Naive thymus-derived CD4-positive, alpha-beta T cell (primary cell): ENCODE measurements around the gene DLG4. TPM values are rescaled to one million over a fixed set of nuclear protein-coding genes. Genes with fewer than 3 reads are reported as not detected.

Experiments
- ATAC-seq: fragments of 150-1000 bp; cut with Tn5 transposase; 2 replicates; pipeline ENCODE4 v1.10.0; 2021; ENCODE audit warnings: mild to moderate bottlenecking, moderate library complexity
- CTCF ChIA-PET: fragments of 350-600 bp; sonication (Branson Sonifier 250); formaldehyde crosslinking; loops from one replicate; lab custom pipeline; 2021; ENCODE audit warnings: antibody characterized with exemption; lab: Charles Lee
- POLR2A ChIA-PET: fragments of 350-600 bp; sonication (Branson Sonifier 250); formaldehyde crosslinking; loops from one replicate; lab custom pipeline; 2021; ENCODE audit warnings: antibody characterized with exemption, inconsistent platforms; lab: Charles Lee
- DNase-seq, 9 donors: peaks; one replicate each; pipeline versions ENCODE4 v3.0.0 to v3.0.0-alpha.2; 2020 to 2022; ENCODE audit warnings: mixed read lengths in 1 of 9
- H3K27ac ChIP-seq: one replicate; pipeline ENCODE4 v1.7.0; 2013; ENCODE audit warnings: mild to moderate bottlenecking, low read depth, low read length, moderate library complexity
- H3K27me3 ChIP-seq, 2 donors: one replicate each; pipeline ENCODE4 v1.7.0; 2013; ENCODE audit warnings: low read length in 2 of 2, mild to moderate bottlenecking in 2 of 2, moderate library complexity in 2 of 2; ENCODE audit not compliant: control insufficient read depth in 2 of 2, insufficient read depth in 2 of 2
- H3K36me3 ChIP-seq, 3 experiments: 1 replicate in 2 of 3; 2 replicates in 1 of 3; pipeline ENCODE4 v1.7.0; 2013; ENCODE audit warnings: low read length in 3 of 3, mild to moderate bottlenecking in 3 of 3, moderate library complexity in 1 of 3; ENCODE audit not compliant: insufficient read depth in 3 of 3, control insufficient read depth in 2 of 3
- H3K4me1 ChIP-seq, 2 donors: one replicate each; pipeline ENCODE4 v1.7.0; 2013; ENCODE audit warnings: low read length in 2 of 2, mild to moderate bottlenecking in 2 of 2, moderate library complexity in 1 of 2; ENCODE audit not compliant: control insufficient read depth in 2 of 2, insufficient read depth in 2 of 2
- H3K4me3 ChIP-seq: 2 replicates; pipeline ENCODE4 v1.7.0; 2013; ENCODE audit warnings: mild to moderate bottlenecking, low read length
- H3K9me3 ChIP-seq, 3 experiments: 1 replicate in 2 of 3; 2 replicates in 1 of 3; pipeline ENCODE4 v1.7.0; 2013; ENCODE audit warnings: low read length in 3 of 3; ENCODE audit not compliant: control insufficient read depth in 2 of 3
- H3K27ac Mint-ChIP-seq, 9 donors: one replicate each; pipeline ENCODE4 v1.8.0; 2020 to 2022; ENCODE audit warnings: mixed read lengths in 9 of 9, mild to moderate bottlenecking in 8 of 9, moderate library complexity in 5 of 9, inconsistent platforms in 2 of 9
- H3K27me3 Mint-ChIP-seq, 5 donors: one replicate each; pipeline ENCODE4 v1.8.0; 2021 to 2022; ENCODE audit warnings: mixed read lengths in 5 of 5, mild to moderate bottlenecking in 1 of 5
- H3K36me3 Mint-ChIP-seq, 5 donors: one replicate each; pipeline ENCODE4 v1.8.0; 2020 to 2022; ENCODE audit warnings: mixed read lengths in 5 of 5, mild to moderate bottlenecking in 3 of 5, inconsistent platforms in 1 of 5
- H3K4me1 Mint-ChIP-seq, 7 donors: one replicate each; pipeline ENCODE4 v1.8.0; 2020 to 2022; ENCODE audit warnings: mixed read lengths in 7 of 7, mild to moderate bottlenecking in 3 of 7, inconsistent platforms in 1 of 7
- H3K4me3 Mint-ChIP-seq, 10 donors: one replicate each; pipeline ENCODE4 v1.8.0; 2020 to 2022; ENCODE audit warnings: mild to moderate bottlenecking in 10 of 10, mixed read lengths in 10 of 10, moderate library complexity in 6 of 10, inconsistent platforms in 2 of 10
- H3K9me3 Mint-ChIP-seq, 11 donors: one replicate each; pipeline ENCODE4 v1.8.0; 2020 to 2022; ENCODE audit warnings: mixed read lengths in 11 of 11, mild to moderate bottlenecking in 4 of 11, inconsistent platforms in 1 of 11, moderate library complexity in 1 of 11
- intact Hi-C, 2 donors: fragments of 100-400 bp; cut with micrococcal nuclease; formaldehyde crosslinking; loops; one replicate each; pipeline ENCODE4 v1.15.1; 2023
- polyA plus RNA-seq, 2 donors: library from polyadenylated mRNA; unstranded; fragments of 300-500 nt; fragmentation: Illumina TruSeq; gene quantifications; one replicate each; pipeline ENCODE4 v1.2.3, GENCODE V29; 2021
- total RNA-seq, 6 experiments: library from RNA in 5 of 6; stranded (reverse) in 5 of 6; gene quantifications; 1 replicate in 5 of 6; 2 replicates in 1 of 6; pipeline ENCODE4 v1.2.3 and lab custom pipeline; 2021 to 2026

Gene DLG4
- total and polyA plus RNA-seq, 7 experiments from 2014 or later, result 0.26 to 25.4 (median 11.4) TPM

DNA sequence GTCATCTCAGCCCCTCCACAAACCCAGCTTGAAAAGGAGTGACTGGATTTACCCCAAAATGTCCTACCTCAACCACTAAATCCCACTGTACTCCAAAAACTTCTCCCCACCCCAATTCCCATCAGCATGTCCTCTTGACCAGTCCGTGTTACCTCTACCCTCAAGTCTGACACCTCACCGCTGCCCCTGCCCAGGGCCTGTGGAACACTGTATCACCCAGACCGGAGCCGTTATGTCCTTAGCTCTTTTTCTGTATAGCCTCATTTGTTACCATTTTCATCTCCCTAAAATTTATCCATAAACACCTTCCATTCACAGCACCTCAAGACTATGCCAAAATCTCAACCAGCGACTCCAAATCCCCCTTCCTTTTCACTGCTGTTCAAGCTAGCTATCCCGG lies 17.2 kb upstream of the DLG4 start:
- Mint-ChIP-seq H3K27ac (peak overlapping the region; percentile 55 to 98 (median 83)), H3K9me3 (peaks cover 0 to 7% (median 0%) of the 10 kb centered on the region in 11 donors), H3K27me3 (peaks cover 0 to 2% (median 0%) of the 10 kb centered on the region in 5 donors), H3K4me1 (peaks cover 50 to 74% (median 68%) of the 10 kb centered on the region in 7 donors), H3K36me3 (peaks cover 7 to 28% (median 12%) of the 10 kb centered on the region in 5 donors), H3K4me3 (peak overlapping the region; percentile 88 to 98 (median 94))
- Histone ChIP-seq H3K36me3 (peaks cover 5 to 46% (median 7%) of the 10 kb centered on the region in 3 experiments), H3K27me3 (no peaks in the 10 kb centered on the region), H3K4me3 (no peak overlapping the region), H3K27ac (peak overlapping the region; percentile 92), H3K4me1 (peaks cover 36 to 42% of the 10 kb centered on the region in 2 donors), H3K9me3 (no peaks in the 10 kb centered on the region)
- ChIA-PET CTCF (interaction anchor here (0.5 to 1.5 kb wide), 2 partner anchors 24 to 31 kb away, joined by 3 read pairs; no protein-coding TSS in a partner anchor), POLR2A (interaction anchor here (1.1 to 14.4 kb wide), 3 partner anchors 17 to 201 kb away, joined by 3 to 265 read pairs (median 14); partner anchors contain the start of genes ACADVL, DLG4 and SLC16A13)
- DNase-seq (no peak), ATAC-seq (no peak)
- intact Hi-C loops, result loop anchor here in 1 of 2 donors (5.0 to 10.0 kb wide), 2 partner anchors 450 to 918 kb away; partner anchors contain the start of genes PER1, TP53 and WRAP53

GRCh38 chr17:7235693-7236665 lies 16.3 kb upstream of the DLG4 start:
- no peaks in the 10 kb centered on the region for H3K27me3 ChIP-seq
- peaks cover 45 to 69% (median 60%) of the 10 kb centered on the region in 7 donors for H3K4me1 Mint-ChIP-seq

DNA sequence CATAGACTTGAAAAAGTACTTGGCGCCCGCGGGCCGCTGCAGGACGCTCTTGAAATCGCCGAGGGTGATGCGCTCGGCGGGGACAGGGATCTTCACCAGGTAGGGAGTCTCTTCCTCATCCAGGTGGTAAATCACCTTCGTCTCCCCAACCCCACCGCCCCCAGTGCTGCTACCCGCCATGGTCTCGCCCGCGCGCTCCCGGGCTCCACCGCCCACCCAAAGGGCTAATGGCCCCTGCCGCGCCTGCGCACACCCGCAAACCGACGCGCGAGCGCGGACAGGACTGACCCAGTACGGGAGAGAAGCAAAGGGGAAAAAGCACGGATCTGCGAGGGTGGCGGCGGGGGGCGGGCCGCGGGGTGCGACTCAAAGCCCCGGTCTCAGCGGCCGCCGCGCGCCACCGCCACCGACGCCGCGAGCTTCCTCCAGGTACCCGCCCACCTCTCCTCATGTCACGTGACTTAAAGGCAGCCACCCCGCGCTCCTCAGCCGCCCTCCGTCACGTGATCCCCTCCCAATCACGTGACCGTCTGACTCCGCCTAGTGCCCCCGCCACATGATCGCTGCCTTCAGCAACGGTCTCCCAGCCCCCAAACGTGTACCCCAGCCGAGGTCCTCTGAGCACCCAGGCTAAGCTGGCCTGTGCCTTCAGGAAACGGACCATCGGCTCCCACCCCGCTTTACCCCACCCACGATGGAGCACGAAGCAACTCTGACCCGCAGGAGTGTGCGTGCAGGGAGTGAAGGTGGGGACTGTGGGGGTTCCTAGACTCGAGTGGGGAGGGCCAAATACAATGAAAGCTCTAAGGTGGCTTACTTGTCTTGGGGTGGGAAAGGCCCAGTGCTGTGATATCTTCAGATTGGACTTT lies 14.7 kb upstream of the DLG4 start, which contains the start of gene DVL2:
TSS of gene DVL2 (minus strand) at position 435 of the 869 bp plus-strand sequence. CDS start at position 180, 255 bp downstream.
- peak within 1 kb of the TSS; percentile 87 to 98 (median 96) for H3K4me3 Mint-ChIP-seq
- ChIA-PET POLR2A (interaction anchor here (0.8 to 14.4 kb wide), 13 partner anchors 8 to 339 kb away, joined by 3 to 265 read pairs (median 4); partner anchors contain the start of genes ACADVL, ACAP1, CTDNEP1 and DLG4), CTCF (interaction anchor here (0.9 to 1.4 kb wide), 4 partner anchors 11 to 62 kb away, joined by 3 to 6 read pairs (median 4); partner anchors contain the start of genes ACADVL and DLG4)
- H3K9me3 Mint-ChIP-seq, result peaks cover 0 to 6% (median 0%) of the 10 kb centered on the region in 11 donors
- H3K36me3 Mint-ChIP-seq, result peaks cover 0 to 25% (median 9%) of the 10 kb centered on the region in 5 donors
- Histone ChIP-seq H3K36me3 (peaks cover 0 to 52% (median under 1%) of the 10 kb centered on the region in 3 experiments), H3K27me3 (no peaks in the 10 kb centered on the region), H3K4me3 (peak within 1 kb of the TSS; percentile 71), H3K4me1 (peaks cover 15 to 20% of the 10 kb centered on the region in 2 donors), H3K27ac (peak within 1 kb of the TSS; percentile 84), H3K9me3 (no peaks in the 10 kb centered on the region)
- peaks cover 41 to 61% (median 52%) of the 10 kb centered on the region in 7 donors for H3K4me1 Mint-ChIP-seq
- H3K27me3 Mint-ChIP-seq, result peaks cover 0 to 2% (median 0%) of the 10 kb centered on the region in 5 donors
- peak within 1 kb of the TSS; percentile 72 to 96 (median 93) for H3K27ac Mint-ChIP-seq
- peak; percentile 76 for ATAC-seq
- intact Hi-C loops, result loop anchor here (1.0 to 10.0 kb wide), 6 partner anchors 13 to 1817 kb away; partner anchors contain the start of genes ACADVL (in 1 of the 2), DLG4 (in 1 of the 2), NUP88 (in 1 of the 2) and PER1 (in 1 of the 2)
- DNase-seq, result peak; percentile 89 to 97 (median 93)

More at GRCh38 chr17:7235693-7236665, 16.3 kb upstream of the DLG4 start:
- peaks cover 5 to 46% (median 7%) of the 10 kb centered on the region in 3 experiments for H3K36me3 ChIP-seq
- Mint-ChIP-seq H3K27me3 (peaks cover 0 to 2% (median 0%) of the 10 kb centered on the region in 5 donors), H3K27ac (peak overlapping the region in 8 of 9 donors; percentile 34 to 98 (median 84)), H3K4me3 (peak overlapping the region in 9 of 10 donors; percentile 48 to 98 (median 93)), H3K36me3 (peaks cover 7 to 24% (median 12%) of the 10 kb centered on the region in 5 donors), H3K9me3 (peaks cover 0 to 7% (median 0%) of the 10 kb centered on the region in 11 donors)
- DNase-seq, result no peak
- no peak for ATAC-seq
- no peaks in the 10 kb centered on the region for H3K9me3 ChIP-seq
- ChIA-PET CTCF (interaction anchor here (1.5 kb wide), 1 partner anchor 30 kb away, joined by 3 read pairs; no protein-coding TSS in a partner anchor), POLR2A (interaction anchor here (0.5 to 14.4 kb wide), 7 partner anchors 12 to 100 kb away, joined by 3 to 265 read pairs (median 4); partner anchors contain the start of genes ACADVL, ACAP1, CTDNEP1 and DLG4)
- no peak overlapping the region for H3K4me3 ChIP-seq
- peaks cover 28 to 34% of the 10 kb centered on the region in 2 donors for H3K4me1 ChIP-seq
- H3K27ac ChIP-seq, result peak overlapping the region; percentile 39
- intact Hi-C loops, result loop anchor here in 1 of 2 donors (5.0 to 10.0 kb wide), 2 partner anchors 451 to 919 kb away; partner anchors contain the start of genes PER1, TP53 and WRAP53

DNA sequence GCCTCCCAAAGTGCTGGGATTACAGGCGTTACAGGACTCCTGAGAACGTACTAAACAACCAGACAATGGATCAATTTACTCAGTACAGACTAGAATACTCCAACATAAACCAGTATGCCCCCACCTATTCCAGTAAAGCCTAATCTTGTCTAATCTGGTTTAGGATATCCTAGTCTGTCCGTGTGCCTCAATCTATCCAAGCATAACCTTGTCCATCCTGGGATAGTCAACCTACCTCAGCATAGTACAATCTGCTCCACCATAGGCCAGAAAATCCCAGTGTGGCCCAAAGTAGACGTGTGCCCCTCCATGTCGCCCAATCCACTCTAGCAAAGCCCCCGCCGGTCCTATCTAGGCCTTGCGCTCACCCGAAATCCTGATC lies 14.1 kb upstream of the DLG4 start:
- no peaks in the 10 kb centered on the region for H3K9me3 ChIP-seq
- Mint-ChIP-seq H3K36me3 (peaks cover 0 to 31% (median 10%) of the 10 kb centered on the region in 5 donors), H3K4me1 (peaks cover 41 to 61% (median 52%) of the 10 kb centered on the region in 7 donors), H3K4me3 (peak overlapping the region; percentile 87 to 98 (median 96)), H3K9me3 (peaks cover 0 to 6% (median 0%) of the 10 kb centered on the region in 11 donors), H3K27ac (peak overlapping the region; percentile 72 to 96 (median 93)), H3K27me3 (peaks cover 0 to 2% (median 0%) of the 10 kb centered on the region in 5 donors)
- intact Hi-C loops, result loop anchor here (1.0 to 10.0 kb wide), 6 partner anchors 12 to 1816 kb away; partner anchors contain the start of genes ACADVL (in 1 of the 2), DLG4 (in 1 of the 2), NUP88 (in 1 of the 2) and PER1 (in 1 of the 2)
- POLR2A ChIA-PET, result interaction anchor here (0.8 to 14.4 kb wide), 12 partner anchors 9 to 340 kb away, joined by 3 to 265 read pairs (median 4); partner anchors contain the start of genes ACADVL, ACAP1, CTDNEP1 and DLG4
- peaks cover 15 to 20% of the 10 kb centered on the region in 2 donors for H3K4me1 ChIP-seq
- H3K27ac ChIP-seq, result peak overlapping the region; percentile 84
- ATAC-seq, result no peak
- H3K4me3 ChIP-seq, result peak overlapping the region; percentile 71
- DNase-seq, result no peak
- H3K27me3 ChIP-seq, result no peaks in the 10 kb centered on the region
- CTCF ChIA-PET, result interaction anchor here (1.0 to 1.2 kb wide), 2 partner anchors 12 to 25 kb away, joined by 3 to 5 read pairs; no protein-coding TSS in a partner anchor
- H3K36me3 ChIP-seq, result peaks cover 0 to 52% (median 7%) of the 10 kb centered on the region in 3 experiments

DNA sequence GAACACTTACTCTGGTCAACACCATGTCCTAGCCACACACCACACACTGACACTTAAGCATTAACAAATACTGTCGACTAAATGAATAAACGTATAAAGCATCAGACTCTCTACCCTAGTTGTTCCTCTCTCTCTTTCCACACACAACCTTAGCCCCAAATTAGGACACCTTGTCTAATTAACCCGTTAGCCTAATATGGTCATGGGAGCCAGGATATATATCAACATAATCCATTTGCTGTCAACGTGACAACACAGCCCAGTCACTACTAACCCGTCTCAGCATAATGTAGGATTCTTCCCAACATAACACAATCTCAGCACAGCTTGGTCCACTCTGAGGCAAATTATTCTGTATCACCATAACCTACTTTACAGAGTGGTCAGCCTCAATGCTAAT lies 12.5 kb upstream of the DLG4 start:
- ChIA-PET POLR2A (interaction anchor here (0.5 to 14.4 kb wide), 3 partner anchors 13 to 426 kb away, joined by 3 to 265 read pairs (median 4); partner anchors contain the start of genes ACADVL and DLG4), CTCF (no interaction called here)
- Mint-ChIP-seq H3K4me1 (peaks cover 38 to 57% (median 53%) of the 10 kb centered on the region in 7 donors), H3K4me3 (peak overlapping the region; percentile 2 to 98 (median 53)), H3K9me3 (peaks cover 0 to 6% (median 0%) of the 10 kb centered on the region in 11 donors), H3K27me3 (peaks cover 0 to 2% (median 0%) of the 10 kb centered on the region in 5 donors), H3K36me3 (peaks cover 4 to 39% (median 8%) of the 10 kb centered on the region in 5 donors), H3K27ac (peak overlapping the region in 1 of 9 donors; percentile 50)
- Histone ChIP-seq H3K4me1 (peaks cover 15 to 16% of the 10 kb centered on the region in 2 donors), H3K27me3 (no peaks in the 10 kb centered on the region), H3K4me3 (no peak overlapping the region), H3K9me3 (no peaks in the 10 kb centered on the region), H3K36me3 (peaks cover 0 to 66% (median 8%) of the 10 kb centered on the region in 3 experiments), H3K27ac (no peak overlapping the region)
- DNase-seq (no peak), ATAC-seq (no peak)
- intact Hi-C loops, result loop anchor here in 1 of 2 donors (5.0 to 10.0 kb wide), 2 partner anchors 923 to 1815 kb away; partner anchors contain the start of genes NUP88 and PER1
